Endothelial cell of umbilical vein (primary cell): ENCODE results near the gene ESRRB.

Source experiments
- CTCF ChIP-seq, 2 donors: IDR thresholded peaks; 1 replicate in 1 of 2; 2 replicates in 1 of 2; pipeline ENCODE4 v1.5.1; 2011; ENCODE audit warnings: low read length in 2 of 2, mild to moderate bottlenecking in 2 of 2, moderate library complexity in 2 of 2, control low read depth in 1 of 2, inconsistent platforms in 1 of 2, low read depth in 1 of 2; ENCODE audit not compliant: insufficient read depth in 1 of 2; ENCODE audit errors: extremely low read depth in 1 of 2
- FOS ChIP-seq: IDR thresholded peaks from 2 replicates; pipeline ENCODE4 v1.6.1; 2011; ENCODE audit warnings: mild to moderate bottlenecking, low read length, moderate library complexity, borderline replicate concordance; ENCODE audit not compliant: insufficient read depth
- POLR2A ChIP-seq: IDR thresholded peaks from 2 replicates; pipeline ENCODE4 v1.6.1; 2012; ENCODE audit warnings: low read depth, mild to moderate bottlenecking, control low read depth, low read length

- TF ChIP-seq POLR2A (no peak), CTCF (IDR thresholded peaks at IDR 0.05; ENCODE audit: extremely low read depth in 1 of 2, insufficient read depth in 1 of 2, low read depth in 1 of 2, low read length in 2 of 2) (no peak), FOS (no peak)
These were observed 87.2 kb downstream of the ESRRB start for GRCh38 chr14:76463105-76463504.
